ENCODE data around the gene LIMCH1.

LIMCH1 gene

DNA sequence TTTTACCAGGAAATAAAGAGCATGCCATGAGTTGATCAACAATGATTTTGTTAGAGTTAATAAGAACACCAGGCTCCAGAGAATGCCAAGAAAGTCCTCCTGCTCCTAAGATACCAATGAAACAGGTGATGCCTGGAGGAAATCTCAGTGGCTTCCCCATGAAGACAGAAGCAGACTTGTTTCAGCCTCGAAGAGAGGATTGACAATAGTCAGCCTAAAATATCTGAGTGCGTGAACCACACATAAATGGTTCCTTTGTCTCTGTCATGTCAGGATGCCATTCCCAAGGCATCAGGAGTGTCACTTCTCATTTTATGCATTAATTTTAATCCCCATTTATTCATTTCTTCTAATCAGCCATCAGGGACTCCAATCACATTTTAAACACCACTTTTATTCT is 141.0 kb downstream of the LIMCH1 start:
- H3K4me1 ChIP-seq (ENCODE audit: control insufficient read depth, insufficient read depth, low read length) = no peaks in the 10 kb centered on the region
- H3K9me3 ChIP-seq (ENCODE audit: control insufficient read depth, insufficient read depth, low read depth, low read length) = no peaks in the 10 kb centered on the region
- no peak overlapping the region for H3K4me3 ChIP-seq (ENCODE audit: low read depth, low read length)
- no peaks in the 10 kb centered on the region for H3K36me3 ChIP-seq (ENCODE audit: control insufficient read depth, insufficient read depth, low read length)
- no peak overlapping the region for H3K27ac ChIP-seq (ENCODE audit: low read depth, low read length)
- H3K27me3 ChIP-seq (ENCODE audit: control insufficient read depth, insufficient read depth, low read length) = no peaks in the 10 kb centered on the region
- no peak overlapping the region for H3K9ac ChIP-seq (ENCODE audit: low read length)

DNA sequence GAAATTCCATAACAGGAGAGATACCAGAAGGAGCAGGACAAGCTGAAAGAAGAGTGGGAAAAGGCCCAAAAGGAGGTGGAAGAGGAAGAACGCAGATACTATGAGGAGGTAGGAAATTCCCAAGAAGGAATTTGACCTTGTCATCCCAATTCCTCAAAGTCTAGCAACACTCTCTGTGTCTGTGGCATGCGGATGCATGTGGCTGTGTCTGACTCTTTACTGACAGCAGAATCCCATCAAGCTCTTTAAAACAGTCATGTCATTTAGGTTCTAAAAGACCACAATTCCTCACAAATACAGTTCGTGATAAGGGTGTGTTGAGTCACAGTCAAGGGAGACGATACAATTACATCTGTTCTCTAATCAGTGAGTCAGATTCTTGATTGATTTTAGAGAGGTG is 142.0 kb downstream of the LIMCH1 start:
- Histone ChIP-seq H3K9me3 (ENCODE audit: control insufficient read depth, insufficient read depth, low read depth, low read length) (no peaks in the 10 kb centered on the region), H3K4me3 (ENCODE audit: low read depth, low read length) (no peak overlapping the region), H3K27ac (ENCODE audit: low read depth, low read length) (no peak overlapping the region), H3K36me3 (ENCODE audit: control insufficient read depth, insufficient read depth, low read length) (no peaks in the 10 kb centered on the region), H3K9ac (ENCODE audit: low read length) (no peak overlapping the region), H3K4me1 (ENCODE audit: control insufficient read depth, insufficient read depth, low read length) (no peaks in the 10 kb centered on the region), H3K27me3 (ENCODE audit: control insufficient read depth, insufficient read depth, low read length) (no peaks in the 10 kb centered on the region)

DNA sequence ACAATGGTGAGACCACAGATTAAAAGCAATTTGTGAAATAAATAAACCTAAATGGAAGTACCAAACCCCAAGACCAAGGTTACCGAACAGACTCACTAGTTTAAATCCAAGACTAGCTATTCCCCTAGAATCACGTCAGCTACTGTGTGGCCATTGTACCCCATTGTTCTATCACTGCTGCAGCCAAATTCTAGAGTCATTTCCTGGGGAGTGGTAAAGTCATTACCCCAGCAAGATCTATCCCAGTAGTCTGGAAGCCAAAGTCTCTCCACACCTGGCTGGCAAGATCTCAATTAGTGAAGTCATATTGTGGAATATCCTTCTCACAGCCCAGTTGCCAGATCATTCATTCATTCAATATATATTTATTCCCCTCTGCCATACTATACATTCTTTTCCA is 143.1 kb downstream of the LIMCH1 start:
- H3K36me3 ChIP-seq (ENCODE audit: control insufficient read depth, insufficient read depth, low read length) = no peaks in the 10 kb centered on the region
- H3K4me3 ChIP-seq (ENCODE audit: low read depth, low read length) = no peak overlapping the region
- no peaks in the 10 kb centered on the region for H3K27me3 ChIP-seq (ENCODE audit: control insufficient read depth, insufficient read depth, low read length)
- H3K27ac ChIP-seq (ENCODE audit: low read depth, low read length) = no peak overlapping the region
- H3K9me3 ChIP-seq (ENCODE audit: control insufficient read depth, insufficient read depth, low read depth, low read length) = no peaks in the 10 kb centered on the region
- H3K4me1 ChIP-seq (ENCODE audit: control insufficient read depth, insufficient read depth, low read length) = no peaks in the 10 kb centered on the region
- no peak overlapping the region for H3K9ac ChIP-seq (ENCODE audit: low read length)

DNA sequence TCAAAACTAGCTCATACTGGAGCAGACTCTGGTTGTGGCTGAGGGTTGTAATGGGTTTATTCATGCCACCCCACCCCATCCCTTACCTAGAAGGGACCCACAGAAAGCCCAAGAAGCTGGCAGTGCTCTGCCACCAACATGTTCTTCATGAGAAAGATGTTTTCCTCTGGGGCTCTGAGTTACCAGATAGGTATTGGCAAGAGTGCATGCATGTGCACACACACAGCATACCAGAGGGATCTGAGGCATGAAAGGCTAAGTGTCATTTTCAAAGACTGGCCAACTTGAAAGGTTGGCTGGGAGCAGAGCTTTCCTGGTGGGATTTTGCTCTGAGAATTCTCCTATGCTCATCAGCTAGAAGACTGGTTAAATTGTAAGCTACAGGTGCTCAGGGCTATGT is 145.4 kb downstream of the LIMCH1 start:
- H3K36me3 ChIP-seq (ENCODE audit: control insufficient read depth, insufficient read depth, low read length) = no peaks in the 10 kb centered on the region

DNA sequence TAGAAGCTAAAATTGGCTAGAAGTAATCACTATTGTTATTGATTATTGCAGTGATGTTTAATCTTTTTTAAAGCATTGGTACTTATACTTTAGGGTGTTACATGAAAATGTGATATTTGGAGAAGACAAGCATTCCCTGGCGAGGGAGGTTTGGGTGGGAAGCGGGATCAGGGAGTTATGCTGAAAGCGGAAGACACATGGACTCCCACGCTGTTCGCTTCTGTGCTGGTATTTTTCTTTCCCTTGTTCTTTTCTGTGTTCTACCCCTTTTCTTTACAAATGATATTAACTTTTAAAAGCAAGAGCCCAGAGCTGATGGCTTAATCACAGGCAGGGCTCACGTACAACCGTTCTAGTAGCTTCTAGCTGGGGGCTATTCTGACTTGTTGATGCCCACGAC is 148.9 kb downstream of the LIMCH1 start:
- Histone ChIP-seq H3K4me3 (ENCODE audit: low read depth, low read length) (no peak overlapping the region), H3K27me3 (ENCODE audit: control insufficient read depth, insufficient read depth, low read length) (no peaks in the 10 kb centered on the region), H3K4me1 (ENCODE audit: control insufficient read depth, insufficient read depth, low read length) (no peaks in the 10 kb centered on the region), H3K9ac (ENCODE audit: low read length) (no peak overlapping the region), H3K27ac (ENCODE audit: low read depth, low read length) (no peak overlapping the region), H3K9me3 (ENCODE audit: control insufficient read depth, insufficient read depth, low read depth, low read length) (no peaks in the 10 kb centered on the region), H3K36me3 (ENCODE audit: control insufficient read depth, insufficient read depth, low read length) (peaks cover 4% of the 10 kb centered on the region; the same call in 1 of the 2 replicates)

More for the DNA sequence above, 145.4 kb downstream of the LIMCH1 start:
- Histone ChIP-seq H3K4me3 (ENCODE audit: low read depth, low read length) (no peak overlapping the region), H3K27me3 (ENCODE audit: control insufficient read depth, insufficient read depth, low read length) (no peaks in the 10 kb centered on the region), H3K9me3 (ENCODE audit: control insufficient read depth, insufficient read depth, low read depth, low read length) (no peaks in the 10 kb centered on the region), H3K9ac (ENCODE audit: low read length) (no peak overlapping the region), H3K27ac (ENCODE audit: low read depth, low read length) (no peak overlapping the region), H3K4me1 (ENCODE audit: control insufficient read depth, insufficient read depth, low read length) (no peaks in the 10 kb centered on the region)

DNA sequence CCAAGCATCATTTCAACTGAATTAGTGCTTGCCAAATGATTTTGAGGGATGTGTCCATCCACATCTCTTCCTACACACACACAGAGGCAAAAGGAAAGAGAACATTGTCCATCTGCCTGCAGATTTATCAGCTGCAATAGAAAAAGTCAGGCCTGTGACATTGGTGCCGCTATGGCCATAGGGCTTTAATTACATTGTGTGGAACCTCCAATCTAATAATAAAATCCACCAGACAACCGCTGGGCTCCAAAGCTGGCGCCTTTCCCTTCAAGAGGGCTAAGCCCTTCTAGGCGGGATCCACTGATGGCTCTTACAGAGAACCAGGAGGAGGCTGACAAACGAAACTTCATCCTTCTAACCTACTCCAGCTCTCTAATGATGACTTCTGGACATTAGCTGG is 150.0 kb downstream of the LIMCH1 start:
- H3K9ac ChIP-seq (ENCODE audit: low read length) = no peak overlapping the region
- no peak overlapping the region for H3K4me3 ChIP-seq (ENCODE audit: low read depth, low read length)
- H3K27me3 ChIP-seq (ENCODE audit: control insufficient read depth, insufficient read depth, low read length) = no peaks in the 10 kb centered on the region
- H3K9me3 ChIP-seq (ENCODE audit: control insufficient read depth, insufficient read depth, low read depth, low read length) = no peaks in the 10 kb centered on the region
- peaks cover 4% of the 10 kb centered on the region; the same call in 1 of the 2 replicates for H3K4me1 ChIP-seq (ENCODE audit: control insufficient read depth, insufficient read depth, low read length)
- peaks cover 4% of the 10 kb centered on the region; the same call in 1 of the 2 replicates for H3K36me3 ChIP-seq (ENCODE audit: control insufficient read depth, insufficient read depth, low read length)
- no peak overlapping the region for H3K27ac ChIP-seq (ENCODE audit: low read depth, low read length)

DNA sequence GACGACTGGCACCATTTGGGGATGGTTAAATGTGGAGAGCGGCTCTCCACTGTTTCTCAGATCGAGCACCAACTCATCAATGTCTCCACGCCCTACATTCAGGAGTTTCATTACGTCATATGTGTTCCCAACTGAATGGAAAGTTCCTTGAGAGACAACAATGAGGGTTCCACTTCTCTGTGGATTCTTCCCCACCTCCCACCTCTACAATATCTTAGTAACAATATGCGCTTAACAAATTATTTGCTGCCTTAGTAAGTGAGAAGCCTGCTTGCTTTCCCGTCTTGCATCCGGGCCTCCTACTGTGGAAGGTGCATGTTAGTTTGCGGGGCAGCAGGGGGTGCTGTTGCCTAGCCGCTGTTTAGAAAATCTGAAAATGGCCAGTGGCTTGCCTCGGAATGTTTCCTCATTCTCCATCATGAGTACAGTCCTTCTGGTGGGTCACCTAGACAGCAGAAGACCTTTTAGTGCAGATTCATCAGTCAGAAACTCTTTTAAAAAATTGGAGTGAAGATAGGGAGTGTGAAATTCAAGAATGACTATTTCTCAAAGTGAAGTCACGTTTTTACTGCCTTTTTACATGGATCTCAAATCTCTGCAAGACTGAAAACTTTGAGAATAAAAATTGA is 154.9 kb downstream of the LIMCH1 start:
- Histone ChIP-seq H3K27me3 (ENCODE audit: control insufficient read depth, insufficient read depth, low read length) (no peaks in the 10 kb centered on the region), H3K9me3 (ENCODE audit: control insufficient read depth, insufficient read depth, low read depth, low read length) (no peaks in the 10 kb centered on the region), H3K4me1 (ENCODE audit: control insufficient read depth, insufficient read depth, low read length) (peaks cover 4% of the 10 kb centered on the region; the same call in 1 of the 2 replicates), H3K27ac (ENCODE audit: low read depth, low read length) (no peak overlapping the region), H3K4me3 (ENCODE audit: low read depth, low read length) (no peak overlapping the region), H3K9ac (ENCODE audit: low read length) (no peak overlapping the region), H3K36me3 (ENCODE audit: control insufficient read depth, insufficient read depth, low read length) (peaks cover 4% of the 10 kb centered on the region; the same call in 1 of the 2 replicates)

DNA sequence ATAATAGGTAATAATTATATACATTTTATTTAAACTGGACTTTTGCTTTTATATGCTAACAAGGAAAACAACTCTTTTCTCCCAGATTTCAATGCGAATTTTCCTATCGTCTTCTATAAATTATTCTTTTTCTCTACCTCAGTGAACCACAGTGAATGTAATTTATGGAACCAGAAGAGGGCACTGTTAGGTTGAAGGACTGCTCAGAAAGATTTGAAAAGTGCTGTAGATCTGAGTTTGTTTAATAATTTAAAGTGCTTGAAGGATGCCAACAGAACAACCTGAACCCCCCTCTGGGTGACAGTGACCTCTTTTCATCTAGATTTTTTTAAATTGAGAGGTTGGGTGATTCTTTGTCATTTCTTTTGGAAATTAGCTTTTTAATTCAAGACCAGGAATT is 155.7 kb downstream of the LIMCH1 start:
- H3K4me1 ChIP-seq (ENCODE audit: control insufficient read depth, insufficient read depth, low read length) = peaks cover 4% of the 10 kb centered on the region; the same call in 1 of the 2 replicates
- H3K9me3 ChIP-seq (ENCODE audit: control insufficient read depth, insufficient read depth, low read depth, low read length) = no peaks in the 10 kb centered on the region
- H3K27ac ChIP-seq (ENCODE audit: low read depth, low read length) = no peak overlapping the region
- H3K9ac ChIP-seq (ENCODE audit: low read length) = no peak overlapping the region
- H3K36me3 ChIP-seq (ENCODE audit: control insufficient read depth, insufficient read depth, low read length) = peaks cover 4% of the 10 kb centered on the region; the same call in 1 of the 2 replicates
- no peaks in the 10 kb centered on the region for H3K27me3 ChIP-seq (ENCODE audit: control insufficient read depth, insufficient read depth, low read length)
- no peak overlapping the region for H3K4me3 ChIP-seq (ENCODE audit: low read depth, low read length)

DNA sequence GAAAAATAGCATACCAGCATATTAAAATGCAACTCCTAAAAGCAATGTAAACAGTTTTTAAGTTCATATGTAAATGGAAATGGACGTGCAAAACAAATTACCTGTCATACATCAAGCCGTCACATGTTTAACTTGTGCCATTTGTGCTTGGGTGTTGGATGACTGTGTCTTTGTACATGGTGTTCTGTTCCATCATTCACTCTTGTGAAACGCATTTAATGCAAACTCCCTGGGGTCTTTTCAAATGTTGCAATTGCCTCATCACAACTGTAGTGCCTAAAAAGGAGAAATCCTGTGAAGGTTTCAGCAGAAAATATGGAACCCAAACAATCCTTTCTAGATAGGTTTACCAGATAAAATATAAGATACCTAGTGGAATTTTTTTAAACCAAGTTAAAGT is 158.2 kb downstream of the LIMCH1 start:
- H3K36me3 ChIP-seq (ENCODE audit: control insufficient read depth, insufficient read depth, low read length) = no peaks in the 10 kb centered on the region
- peaks cover 4% of the 10 kb centered on the region; the same call in 1 of the 2 replicates for H3K4me1 ChIP-seq (ENCODE audit: control insufficient read depth, insufficient read depth, low read length)
- H3K9me3 ChIP-seq (ENCODE audit: control insufficient read depth, insufficient read depth, low read depth, low read length) = no peaks in the 10 kb centered on the region
- no peaks in the 10 kb centered on the region for H3K27me3 ChIP-seq (ENCODE audit: control insufficient read depth, insufficient read depth, low read length)
- H3K9ac ChIP-seq (ENCODE audit: low read length) = no peak overlapping the region
- no peak overlapping the region for H3K27ac ChIP-seq (ENCODE audit: low read depth, low read length)
- no peak overlapping the region for H3K4me3 ChIP-seq (ENCODE audit: low read depth, low read length)

DNA sequence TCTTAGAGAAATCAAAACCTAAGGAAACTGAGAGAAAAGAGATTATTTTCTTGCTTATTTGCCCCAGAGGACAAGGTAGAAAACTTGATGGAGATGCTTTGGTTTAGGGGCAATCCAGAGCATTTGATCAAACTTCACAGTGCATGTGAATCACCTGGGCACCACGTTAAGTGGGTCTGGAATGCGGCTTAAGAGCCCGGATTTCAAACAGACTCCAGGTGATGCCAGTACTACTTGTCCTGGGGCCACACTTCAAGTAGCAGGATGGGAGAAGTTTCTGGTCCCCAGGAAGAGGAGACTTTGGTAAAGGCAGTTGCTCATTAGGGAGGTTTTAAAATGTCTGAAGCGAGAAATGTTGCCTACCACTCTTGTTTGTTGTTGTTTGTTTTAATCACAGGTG is 158.8 kb downstream of the LIMCH1 start:
- H3K9me3 ChIP-seq (ENCODE audit: control insufficient read depth, insufficient read depth, low read depth, low read length) = no peaks in the 10 kb centered on the region
- H3K27ac ChIP-seq (ENCODE audit: low read depth, low read length) = no peak overlapping the region
- H3K4me1 ChIP-seq (ENCODE audit: control insufficient read depth, insufficient read depth, low read length) = peaks cover 4% of the 10 kb centered on the region; the same call in 1 of the 2 replicates
- H3K27me3 ChIP-seq (ENCODE audit: control insufficient read depth, insufficient read depth, low read length) = no peaks in the 10 kb centered on the region; the same call in 1 of the 2 replicates
- no peak overlapping the region for H3K9ac ChIP-seq (ENCODE audit: low read length)
- no peaks in the 10 kb centered on the region for H3K36me3 ChIP-seq (ENCODE audit: control insufficient read depth, insufficient read depth, low read length)
- no peak overlapping the region for H3K4me3 ChIP-seq (ENCODE audit: low read depth, low read length)

DNA sequence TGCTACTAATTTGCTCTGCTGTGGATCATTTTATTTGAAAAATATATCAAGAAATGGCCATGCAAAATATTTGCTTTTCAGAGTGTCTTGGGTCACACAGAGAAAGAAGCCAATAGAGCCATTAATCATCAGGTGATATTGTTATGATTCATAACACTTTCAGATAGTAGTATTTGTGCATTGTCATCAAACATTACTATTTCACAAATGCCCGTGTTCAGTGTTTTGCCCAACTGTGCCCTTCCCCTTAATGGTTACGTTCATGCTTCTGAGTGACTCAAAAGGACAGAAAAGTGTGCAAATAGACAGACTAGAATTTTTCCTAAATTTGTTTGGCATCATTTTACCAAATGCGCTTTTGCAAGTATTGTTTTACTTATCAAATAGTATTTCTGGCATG is 164.0 kb downstream of the LIMCH1 start:
- no peak overlapping the region for H3K9ac ChIP-seq (ENCODE audit: low read length)
- no peak overlapping the region for H3K4me3 ChIP-seq (ENCODE audit: low read depth, low read length)
- H3K9me3 ChIP-seq (ENCODE audit: control insufficient read depth, insufficient read depth, low read depth, low read length) = no peaks in the 10 kb centered on the region
- H3K27me3 ChIP-seq (ENCODE audit: control insufficient read depth, insufficient read depth, low read length) = peaks cover 25% of the 10 kb centered on the region
- H3K27ac ChIP-seq (ENCODE audit: low read depth, low read length) = no peak overlapping the region
- no peaks in the 10 kb centered on the region for H3K4me1 ChIP-seq (ENCODE audit: control insufficient read depth, insufficient read depth, low read length)
- no peaks in the 10 kb centered on the region for H3K36me3 ChIP-seq (ENCODE audit: control insufficient read depth, insufficient read depth, low read length)

Data from HUES6 (cell line).